DND-41 (cell line): ENCODE data around the gene ARPC1B.

ENCODE experiments used
- CTCF ChIP-seq: IDR thresholded peaks from 2 replicates; pipeline ENCODE4 v1.5.1; 2012; ENCODE audit warnings: borderline replicate concordance, low read length, moderate library complexity, mild to moderate bottlenecking; ENCODE audit not compliant: poor library complexity, severe bottlenecking; ENCODE audit errors: extremely low read depth
- EZH2 ChIP-seq: IDR thresholded peaks from 3 replicates; pipeline ENCODE4 v1.6.1; 2012; ENCODE audit warnings: borderline replicate concordance, low read depth, mild to moderate bottlenecking, moderate library complexity, low read length, inconsistent platforms; ENCODE audit not compliant: severe bottlenecking

DNA sequence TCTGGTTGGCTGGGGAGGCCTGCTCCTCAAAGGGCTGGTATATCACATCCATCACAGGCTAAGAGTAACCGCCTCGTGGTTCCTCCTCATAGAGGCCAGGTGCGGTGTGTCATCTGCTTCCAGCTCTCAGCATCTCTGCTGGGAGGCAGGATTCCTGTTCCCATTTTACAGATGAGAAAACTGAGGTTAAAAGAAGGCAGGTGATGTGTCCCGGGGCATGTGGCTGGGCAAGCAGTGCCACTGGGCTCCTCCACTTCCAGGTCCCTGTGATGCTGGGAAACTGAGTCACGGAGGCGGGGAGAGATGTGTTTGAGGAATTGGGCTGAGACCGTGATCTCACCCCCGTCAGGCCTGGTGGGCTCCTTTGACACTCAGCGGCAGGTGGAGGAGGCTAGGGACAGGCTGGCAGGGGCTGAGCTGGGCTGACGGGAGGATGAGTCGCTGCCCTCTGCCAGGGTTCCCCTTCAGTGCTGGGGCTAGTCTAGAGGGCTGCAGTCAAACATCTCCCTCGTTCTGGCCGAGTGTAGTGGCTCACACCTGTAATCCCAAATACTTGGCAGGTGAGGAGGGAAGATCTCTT lies 9.4 kb downstream of the ARPC1B start:
- TF ChIP-seq EZH2 (no peak), CTCF (no peak)
